ENCODE data around the gene RRAD.
A peak's percentile ranks its signal among the peaks of the same experiment; 100 is the strongest.

Gene RRAD

GRCh38 chr16:66885491-66885890 is 39.8 kb downstream of the RRAD start:
- no peak for DNase-seq

GRCh38 chr16:66882702-66883101 is 42.6 kb downstream of the RRAD start:
- Histone ChIP-seq H3K36me3 (ENCODE audit: control insufficient read depth, insufficient read depth, low read length) (peaks cover 19% of the 10 kb centered on the region), H3K4me3 (ENCODE audit: insufficient read depth, low read depth, low read length, poor library complexity, severe bottlenecking) (no peak overlapping the region), H3K9me3 (ENCODE audit: control insufficient read depth, low read length) (no peaks in the 10 kb centered on the region), H3K27me3 (replicated peaks; ENCODE audit: control insufficient read depth, insufficient read depth, low read length, poor library complexity, severe bottlenecking) (no peaks in the 10 kb centered on the region), H3K4me1 (ENCODE audit: control insufficient read depth, insufficient read depth, low read length, poor library complexity, severe bottlenecking) (peaks cover 11% of the 10 kb centered on the region), H3K27ac (ENCODE audit: insufficient read depth, low read length, poor library complexity, severe bottlenecking) (no peak overlapping the region)
- DNase-seq: no peak

More at GRCh38 chr16:66885491-66885890, 39.8 kb downstream of the RRAD start:
- Histone ChIP-seq H3K27ac (ENCODE audit: insufficient read depth, low read length, poor library complexity, severe bottlenecking) (no peak overlapping the region), H3K27me3 (replicated peaks; ENCODE audit: control insufficient read depth, insufficient read depth, low read length, poor library complexity, severe bottlenecking) (no peaks in the 10 kb centered on the region), H3K4me3 (ENCODE audit: insufficient read depth, low read depth, low read length, poor library complexity, severe bottlenecking) (no peak overlapping the region), H3K4me1 (ENCODE audit: control insufficient read depth, insufficient read depth, low read length, poor library complexity, severe bottlenecking) (peaks cover 5% of the 10 kb centered on the region), H3K9me3 (ENCODE audit: control insufficient read depth, low read length) (no peaks in the 10 kb centered on the region), H3K36me3 (ENCODE audit: control insufficient read depth, insufficient read depth, low read length) (peaks cover 21% of the 10 kb centered on the region)

- Histone ChIP-seq H3K4me1 (ENCODE audit: control insufficient read depth, insufficient read depth, low read length, poor library complexity, severe bottlenecking) (peaks cover 11% of the 10 kb centered on the region), H3K4me3 (ENCODE audit: insufficient read depth, low read depth, low read length, poor library complexity, severe bottlenecking) (no peak overlapping the region), H3K36me3 (ENCODE audit: control insufficient read depth, insufficient read depth, low read length) (peaks cover 19% of the 10 kb centered on the region), H3K27ac (ENCODE audit: insufficient read depth, low read length, poor library complexity, severe bottlenecking) (no peak overlapping the region), H3K27me3 (replicated peaks; ENCODE audit: control insufficient read depth, insufficient read depth, low read length, poor library complexity, severe bottlenecking) (no peaks in the 10 kb centered on the region), H3K9me3 (ENCODE audit: control insufficient read depth, low read length) (no peaks in the 10 kb centered on the region)
- DNase-seq: no peak
Measured at GRCh38 chr16:66881964-66882508, 43.3 kb downstream of the RRAD start.

GRCh38 chr16:66881560-66881959 is 43.8 kb downstream of the RRAD start:
- Histone ChIP-seq H3K4me3 (ENCODE audit: insufficient read depth, low read depth, low read length, poor library complexity, severe bottlenecking) (peak overlapping the region; percentile 91), H3K36me3 (ENCODE audit: control insufficient read depth, insufficient read depth, low read length) (peaks cover 19% of the 10 kb centered on the region), H3K27ac (ENCODE audit: insufficient read depth, low read length, poor library complexity, severe bottlenecking) (no peak overlapping the region), H3K4me1 (ENCODE audit: control insufficient read depth, insufficient read depth, low read length, poor library complexity, severe bottlenecking) (peaks cover 11% of the 10 kb centered on the region), H3K9me3 (ENCODE audit: control insufficient read depth, low read length) (no peaks in the 10 kb centered on the region), H3K27me3 (replicated peaks; ENCODE audit: control insufficient read depth, insufficient read depth, low read length, poor library complexity, severe bottlenecking) (no peaks in the 10 kb centered on the region)
- no peak for DNase-seq

- DNase-seq: no peak
- Histone ChIP-seq H3K36me3 (ENCODE audit: control insufficient read depth, insufficient read depth, low read length) (peaks cover 19% of the 10 kb centered on the region), H3K27me3 (replicated peaks; ENCODE audit: control insufficient read depth, insufficient read depth, low read length, poor library complexity, severe bottlenecking) (no peaks in the 10 kb centered on the region), H3K27ac (ENCODE audit: insufficient read depth, low read length, poor library complexity, severe bottlenecking) (peak overlapping the region; percentile 66), H3K9me3 (ENCODE audit: control insufficient read depth, low read length) (no peaks in the 10 kb centered on the region), H3K4me1 (ENCODE audit: control insufficient read depth, insufficient read depth, low read length, poor library complexity, severe bottlenecking) (peaks cover 11% of the 10 kb centered on the region), H3K4me3 (ENCODE audit: insufficient read depth, low read depth, low read length, poor library complexity, severe bottlenecking) (peak overlapping the region; percentile 91)
Measured at GRCh38 chr16:66881014-66881417, 44.3 kb downstream of the RRAD start.

GRCh38 chr16:66880288-66881013 is 44.9 kb downstream of the RRAD start, which contains the start of gene PDP2:
Gene PDP2 (plus strand): TSS chr16:66880515. CDS start chr16:66884285, 3,770 bp downstream.
- peak; percentile 72 to 87 (median 84) for DNase-seq
- peaks cover 11% of the 10 kb centered on the region for H3K4me1 ChIP-seq (ENCODE audit: control insufficient read depth, insufficient read depth, low read length, poor library complexity, severe bottlenecking)
- no peaks in the 10 kb centered on the region for H3K27me3 ChIP-seq (replicated peaks; ENCODE audit: control insufficient read depth, insufficient read depth, low read length, poor library complexity, severe bottlenecking)
- peak within 1 kb of the TSS; percentile 66 for H3K27ac ChIP-seq (ENCODE audit: insufficient read depth, low read length, poor library complexity, severe bottlenecking)
- peaks cover 13% of the 10 kb centered on the region for H3K36me3 ChIP-seq (ENCODE audit: control insufficient read depth, insufficient read depth, low read length)
- peak within 1 kb of the TSS; percentile 91 for H3K4me3 ChIP-seq (ENCODE audit: insufficient read depth, low read depth, low read length, poor library complexity, severe bottlenecking)
- H3K9me3 ChIP-seq (ENCODE audit: control insufficient read depth, low read length): no peaks in the 10 kb centered on the region

GRCh38 chr16:66878067-66878466 is 47.3 kb downstream of the RRAD start:
- no peak for DNase-seq

GRCh38 chr16:66874079-66874775 is 51.1 kb downstream of the RRAD start:
- no peak for DNase-seq
- Histone ChIP-seq H3K36me3 (ENCODE audit: control insufficient read depth, insufficient read depth, low read length) (no peaks in the 10 kb centered on the region), H3K27ac (ENCODE audit: insufficient read depth, low read length, poor library complexity, severe bottlenecking) (no peak overlapping the region), H3K9me3 (ENCODE audit: control insufficient read depth, low read length) (no peaks in the 10 kb centered on the region), H3K4me3 (ENCODE audit: insufficient read depth, low read depth, low read length, poor library complexity, severe bottlenecking) (no peak overlapping the region), H3K27me3 (replicated peaks; ENCODE audit: control insufficient read depth, insufficient read depth, low read length, poor library complexity, severe bottlenecking) (no peaks in the 10 kb centered on the region), H3K4me1 (ENCODE audit: control insufficient read depth, insufficient read depth, low read length, poor library complexity, severe bottlenecking) (no peaks in the 10 kb centered on the region)

More at GRCh38 chr16:66878067-66878466, 47.3 kb downstream of the RRAD start:
- Histone ChIP-seq H3K4me3 (ENCODE audit: insufficient read depth, low read depth, low read length, poor library complexity, severe bottlenecking) (no peak overlapping the region), H3K27me3 (replicated peaks; ENCODE audit: control insufficient read depth, insufficient read depth, low read length, poor library complexity, severe bottlenecking) (no peaks in the 10 kb centered on the region), H3K4me1 (ENCODE audit: control insufficient read depth, insufficient read depth, low read length, poor library complexity, severe bottlenecking) (peaks cover 11% of the 10 kb centered on the region), H3K27ac (ENCODE audit: insufficient read depth, low read length, poor library complexity, severe bottlenecking) (no peak overlapping the region), H3K36me3 (ENCODE audit: control insufficient read depth, insufficient read depth, low read length) (no peaks in the 10 kb centered on the region), H3K9me3 (ENCODE audit: control insufficient read depth, low read length) (no peaks in the 10 kb centered on the region)

- H3K27me3 ChIP-seq (replicated peaks; ENCODE audit: control insufficient read depth, insufficient read depth, low read length, poor library complexity, severe bottlenecking): no peaks in the 10 kb centered on the region
- no peaks in the 10 kb centered on the region for H3K9me3 ChIP-seq (ENCODE audit: control insufficient read depth, low read length)
- H3K4me1 ChIP-seq (ENCODE audit: control insufficient read depth, insufficient read depth, low read length, poor library complexity, severe bottlenecking): no peaks in the 10 kb centered on the region
- no peaks in the 10 kb centered on the region for H3K36me3 ChIP-seq (ENCODE audit: control insufficient read depth, insufficient read depth, low read length)
- no peak for DNase-seq
- H3K27ac ChIP-seq (ENCODE audit: insufficient read depth, low read length, poor library complexity, severe bottlenecking): no peak overlapping the region
- H3K4me3 ChIP-seq (ENCODE audit: insufficient read depth, low read depth, low read length, poor library complexity, severe bottlenecking): no peak overlapping the region
Measured at GRCh38 chr16:66873685-66874055, 51.7 kb downstream of the RRAD start.

Data from effector memory CD4-positive, alpha-beta T cell (primary cell).